ENCODE results near the gene SLC29A3. TPM values are rescaled to one million over a fixed set of nuclear protein-coding genes. Genes with fewer than 3 reads are reported as not detected.

Gene SLC29A3
- total and polyA plus RNA-seq, 2 experiments from 2014 or later = 10.3 to 12.3 TPM

DNA sequence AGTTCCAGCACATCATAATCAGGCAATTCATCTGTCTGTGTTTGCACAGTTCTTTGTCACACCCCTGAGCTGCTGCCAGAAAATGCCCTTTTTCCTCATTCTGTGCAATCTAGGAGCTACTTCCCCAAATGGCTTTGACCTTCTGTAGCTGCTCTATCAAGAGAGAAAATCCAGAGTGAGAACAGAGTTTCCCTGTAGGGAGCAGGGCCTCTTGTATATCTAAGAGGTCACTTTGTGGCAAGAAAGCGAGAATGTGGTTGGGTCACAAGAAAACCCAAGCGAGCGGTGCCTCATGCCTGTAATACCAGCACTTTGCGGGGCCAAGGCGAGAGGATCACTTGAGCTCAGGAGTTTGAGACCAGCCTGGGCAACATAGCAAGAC is 24.3 kb downstream of the SLC29A3 start (continued):
- TF ChIP-seq, protein P1, sequence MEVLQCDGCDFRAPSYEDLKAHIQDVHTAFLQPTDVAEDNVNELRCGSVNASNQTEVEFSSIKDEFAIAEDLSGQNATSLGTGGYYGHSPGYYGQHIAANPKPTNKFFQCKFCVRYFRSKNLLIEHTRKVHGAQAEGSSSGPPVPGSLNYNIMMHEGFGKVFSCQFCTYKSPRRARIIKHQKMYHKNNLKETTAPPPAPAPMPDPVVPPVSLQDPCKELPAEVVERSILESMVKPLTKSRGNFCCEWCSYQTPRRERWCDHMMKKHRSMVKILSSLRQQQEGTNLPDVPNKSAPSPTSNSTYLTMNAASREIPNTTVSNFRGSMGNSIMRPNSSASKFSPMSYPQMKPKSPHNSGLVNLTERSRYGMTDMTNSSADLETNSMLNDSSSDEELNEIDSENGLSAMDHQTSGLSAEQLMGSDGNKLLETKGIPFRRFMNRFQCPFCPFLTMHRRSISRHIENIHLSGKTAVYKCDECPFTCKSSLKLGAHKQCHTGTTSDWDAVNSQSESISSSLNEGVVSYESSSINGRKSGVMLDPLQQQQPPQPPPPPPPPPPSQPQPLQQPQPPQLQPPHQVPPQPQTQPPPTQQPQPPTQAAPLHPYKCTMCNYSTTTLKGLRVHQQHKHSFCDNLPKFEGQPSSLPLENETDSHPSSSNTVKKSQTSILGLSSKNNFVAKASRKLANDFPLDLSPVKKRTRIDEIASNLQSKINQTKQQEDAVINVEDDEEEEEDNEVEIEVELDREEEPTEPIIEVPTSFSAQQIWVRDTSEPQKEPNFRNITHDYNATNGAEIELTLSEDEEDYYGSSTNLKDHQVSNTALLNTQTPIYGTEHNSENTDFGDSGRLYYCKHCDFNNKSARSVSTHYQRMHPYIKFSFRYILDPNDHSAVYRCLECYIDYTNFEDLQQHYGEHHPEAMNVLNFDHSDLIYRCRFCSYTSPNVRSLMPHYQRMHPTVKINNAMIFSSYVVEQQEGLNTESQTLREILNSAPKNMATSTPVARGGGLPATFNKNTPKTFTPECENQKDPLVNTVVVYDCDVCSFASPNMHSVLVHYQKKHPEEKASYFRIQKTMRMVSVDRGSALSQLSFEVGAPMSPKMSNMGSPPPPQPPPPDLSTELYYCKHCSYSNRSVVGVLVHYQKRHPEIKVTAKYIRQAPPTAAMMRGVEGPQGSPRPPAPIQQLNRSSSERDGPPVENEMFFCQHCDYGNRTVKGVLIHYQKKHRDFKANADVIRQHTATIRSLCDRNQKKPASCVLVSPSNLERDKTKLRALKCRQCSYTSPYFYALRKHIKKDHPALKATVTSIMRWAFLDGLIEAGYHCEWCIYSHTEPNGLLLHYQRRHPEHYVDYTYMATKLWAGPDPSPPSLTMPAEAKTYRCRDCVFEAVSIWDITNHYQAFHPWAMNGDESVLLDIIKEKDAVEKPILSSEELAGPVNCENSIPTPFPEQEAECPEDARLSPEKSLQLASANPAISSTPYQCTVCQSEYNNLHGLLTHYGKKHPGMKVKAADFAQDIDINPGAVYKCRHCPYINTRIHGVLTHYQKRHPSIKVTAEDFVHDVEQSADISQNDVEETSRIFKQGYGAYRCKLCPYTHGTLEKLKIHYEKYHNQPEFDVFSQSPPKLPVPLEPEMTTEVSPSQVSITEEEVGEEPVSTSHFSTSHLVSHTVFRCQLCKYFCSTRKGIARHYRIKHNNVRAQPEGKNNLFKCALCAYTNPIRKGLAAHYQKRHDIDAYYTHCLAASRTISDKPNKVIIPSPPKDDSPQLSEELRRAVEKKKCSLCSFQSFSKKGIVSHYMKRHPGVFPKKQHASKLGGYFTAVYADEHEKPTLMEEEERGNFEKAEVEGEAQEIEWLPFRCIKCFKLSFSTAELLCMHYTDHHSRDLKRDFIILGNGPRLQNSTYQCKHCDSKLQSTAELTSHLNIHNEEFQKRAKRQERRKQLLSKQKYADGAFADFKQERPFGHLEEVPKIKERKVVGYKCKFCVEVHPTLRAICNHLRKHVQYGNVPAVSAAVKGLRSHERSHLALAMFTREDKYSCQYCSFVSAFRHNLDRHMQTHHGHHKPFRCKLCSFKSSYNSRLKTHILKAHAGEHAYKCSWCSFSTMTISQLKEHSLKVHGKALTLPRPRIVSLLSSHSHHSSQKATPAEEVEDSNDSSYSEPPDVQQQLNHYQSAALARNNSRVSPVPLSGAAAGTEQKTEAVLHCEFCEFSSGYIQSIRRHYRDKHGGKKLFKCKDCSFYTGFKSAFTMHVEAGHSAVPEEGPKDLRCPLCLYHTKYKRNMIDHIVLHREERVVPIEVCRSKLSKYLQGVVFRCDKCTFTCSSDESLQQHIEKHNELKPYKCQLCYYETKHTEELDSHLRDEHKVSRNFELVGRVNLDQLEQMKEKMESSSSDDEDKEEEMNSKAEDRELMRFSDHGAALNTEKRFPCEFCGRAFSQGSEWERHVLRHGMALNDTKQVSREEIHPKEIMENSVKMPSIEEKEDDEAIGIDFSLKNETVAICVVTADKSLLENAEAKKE (CRISPR knock-in tag; IDR thresholded peaks at IDR 0.05) = no peak
- TF ChIP-seq CTCF (conservative IDR thresholded peaks at IDR 0.05; ENCODE audit: low read depth in 2 of 2) = no peak
- TF ChIP-seq JUNB (IDR thresholded peaks at IDR 0.05; ENCODE audit: unreplicated experiment) = no peak
- no peak for TF ChIP-seq ETS1 (IDR thresholded peaks at IDR 0.05)

DNA sequence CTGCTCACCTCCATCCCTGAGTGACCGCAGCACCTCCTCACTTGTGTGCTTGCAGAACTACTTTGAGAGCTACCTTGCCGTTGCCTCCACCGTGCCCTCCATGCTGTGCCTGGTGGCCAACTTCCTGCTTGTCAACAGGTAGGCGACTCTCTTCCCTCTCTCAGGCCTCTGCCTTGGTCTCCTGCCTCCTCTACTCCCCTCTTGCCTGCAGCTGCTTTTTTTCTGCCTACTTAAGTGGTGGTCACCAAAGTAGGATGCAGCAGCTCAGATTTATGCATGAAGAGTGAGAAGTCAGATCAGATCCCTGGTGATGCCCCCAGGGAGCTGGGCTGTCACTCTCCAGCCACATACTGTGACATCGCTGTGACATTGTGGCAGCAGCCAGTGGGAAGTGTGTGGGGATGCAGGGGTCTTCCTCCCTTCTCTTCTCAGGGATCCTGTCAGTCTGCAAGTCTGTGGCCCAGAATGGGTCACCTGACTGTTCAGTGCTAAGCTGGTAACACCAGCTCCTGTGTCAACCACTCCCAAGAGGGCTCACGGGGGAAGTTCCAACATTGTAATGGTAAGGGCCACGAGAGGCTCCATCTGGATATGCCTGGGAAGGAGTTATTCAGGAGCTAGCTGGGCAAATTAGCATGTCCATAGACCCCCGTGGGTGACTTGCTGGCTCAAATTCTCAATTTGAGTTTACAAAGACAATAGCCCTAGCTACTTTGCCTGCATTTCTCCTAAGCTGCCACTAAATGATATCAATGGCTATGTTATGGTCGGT is 25.3 kb downstream of the SLC29A3 start:
- peak overlapping the region; percentile 23 for H3K4me3 ChIP-seq
- no peaks in the 10 kb centered on the region for H3K9me2 ChIP-seq (ENCODE audit: insufficient read depth)
- H2AFZ ChIP-seq = no peak overlapping the region
- ATAC-seq (peak; percentile 92), DNase-seq (ENCODE audit: low spot score) (peak; percentile 91)
- no peaks in the 10 kb centered on the region for H3K79me2 ChIP-seq (replicated peaks; ENCODE audit: insufficient read depth)
- H3K27me3 ChIP-seq (ENCODE audit: insufficient read depth) = no peaks in the 10 kb centered on the region
- Mint-ChIP-seq H3K4me1 (peaks cover 53% of the 10 kb centered on the region), H3K27me3 (ENCODE audit: insufficient read depth, low read depth, poor library complexity) (peaks cover 24% of the 10 kb centered on the region), H3K9me3 (0 out of 3 replicates have a peak, but pooled peaks cover 4% of the 10 kb centered on the region), H3K27ac (peak overlapping the region; percentile 97), H3K36me3 (ENCODE audit: low read depth) (peaks cover 3% of the 10 kb centered on the region; the same call in 2 of the 3 replicates), H3K4me3 (peak overlapping the region; percentile 25; the same call in 2 of the 3 replicates)
- H3F3A ChIP-seq (replicated peaks; ENCODE audit: low read depth) = peaks cover 11% of the 10 kb centered on the region
- H3K4me1 ChIP-seq (ENCODE audit: insufficient read depth) = peaks cover 40% of the 10 kb centered on the region
- peak overlapping the region; percentile 93 for H3K27ac ChIP-seq (ENCODE audit: low read depth)
- H4K20me1 ChIP-seq (replicated peaks; ENCODE audit: insufficient read depth) = no peaks in the 10 kb centered on the region
- H3K4me2 ChIP-seq = peak overlapping the region; percentile 63
- H3K36me3 ChIP-seq (ENCODE audit: insufficient read depth) = no peaks in the 10 kb centered on the region
- TF ChIP-seq ZNF331 (CRISPR knock-in tag; IDR thresholded peaks at IDR 0.05; ENCODE audit: low read depth) = no peak

Data from GM23338 (cell line).